T1000 (cell line): ENCODE data around the gene DVL2.

Experiments
- DNase-seq: peaks from one replicate; lab custom pipeline; 2025; ENCODE audit warnings: mixed read lengths; lab: John Stamatoyannopoulos, UW

DVL2 gene

DNA sequence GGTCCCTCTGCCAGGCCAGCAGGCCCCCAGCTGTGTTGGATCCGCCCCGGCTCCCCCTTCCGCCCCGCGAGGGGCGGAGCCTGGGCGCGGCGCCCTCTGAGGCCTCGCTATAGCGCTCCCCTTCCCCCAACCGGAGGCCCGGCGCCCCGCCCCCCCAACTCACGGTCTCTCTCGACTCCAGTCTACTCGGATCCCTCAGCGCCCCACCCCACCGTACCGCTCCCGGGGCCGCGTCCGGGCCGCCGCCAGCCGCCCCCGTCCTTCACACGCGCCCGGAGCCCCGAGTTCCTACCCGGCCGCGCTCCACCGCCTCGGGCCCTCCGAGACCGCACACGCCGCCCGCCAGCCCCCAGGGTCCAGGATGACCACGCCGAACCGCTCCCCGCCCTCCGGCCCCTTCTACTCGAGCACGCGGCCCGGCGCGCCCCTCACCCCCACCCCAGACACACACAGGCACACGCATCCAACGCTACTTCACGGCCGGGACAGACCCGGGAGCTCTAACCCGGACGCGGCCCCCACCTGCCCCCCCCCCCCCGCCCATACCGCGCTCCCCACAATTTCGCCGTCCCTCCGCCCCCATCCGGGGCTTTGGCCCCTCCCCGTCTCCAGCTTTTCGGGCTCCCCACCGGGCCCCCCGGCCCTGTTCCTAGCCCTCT, 3.6 kb upstream of the DVL2 start:
- DNase-seq: peak; percentile 66

GRCh38 chr17:7237266-7237760, 3.0 kb upstream of the DVL2 start:
- no peak for DNase-seq

GRCh38 chr17:7236808-7237207, 2.5 kb upstream of the DVL2 start:
- no peak for DNase-seq

DNA sequence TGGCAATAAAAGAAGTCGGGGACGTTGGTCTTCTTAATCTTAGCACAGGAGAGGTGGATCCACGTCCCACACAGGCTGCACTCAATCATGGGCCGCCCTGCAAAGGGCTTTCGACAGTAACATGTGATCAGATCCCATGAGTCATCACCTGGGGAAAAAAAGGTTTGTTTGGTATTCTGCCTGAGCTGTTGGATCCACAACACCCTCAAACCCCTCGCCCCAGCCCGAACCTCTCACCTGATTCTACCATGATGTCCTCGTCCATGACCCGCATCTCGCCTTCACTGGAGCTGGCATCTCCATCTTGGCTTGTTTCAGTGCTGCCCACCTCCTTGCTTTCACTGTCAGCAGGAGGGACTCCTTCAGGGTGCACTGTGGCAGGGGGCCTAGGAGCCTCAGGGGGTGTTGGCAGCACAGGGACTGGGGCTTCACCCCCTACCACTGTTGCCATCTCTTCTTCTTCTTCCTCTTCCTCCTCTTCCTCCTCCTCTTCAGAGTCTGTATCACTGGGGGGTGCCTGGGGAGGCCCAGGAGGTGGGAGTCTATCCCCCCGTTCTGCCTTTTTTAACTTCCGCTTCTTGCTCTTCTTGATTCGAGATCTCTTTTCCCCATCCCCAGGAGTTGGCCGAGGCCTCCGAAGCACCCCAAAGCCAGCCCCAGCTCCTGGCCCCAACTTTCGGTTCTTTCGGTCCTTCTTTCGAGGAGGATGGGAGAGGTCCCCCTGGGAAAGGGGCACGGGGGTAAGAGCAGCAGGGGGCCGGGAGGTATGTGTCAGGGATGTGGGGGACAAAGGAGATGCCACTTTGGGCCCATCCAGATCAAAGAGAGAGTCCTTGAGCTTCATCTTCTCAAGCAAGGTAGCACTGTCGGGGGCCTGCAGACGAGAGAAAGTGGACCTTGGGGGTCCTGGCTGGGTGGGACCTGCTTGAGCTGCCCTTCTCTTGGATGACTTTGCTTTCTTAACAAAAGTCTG, 1.7 kb upstream of the DVL2 start:
- no peak for DNase-seq

GRCh38 chr17:7233701-7234082, 625 bp downstream of the DVL2 start:
- no peak for DNase-seq

- no peak for DNase-seq
Measured at GRCh38 chr17:7232114-7232513, 2.2 kb downstream of the DVL2 start.

DNA sequence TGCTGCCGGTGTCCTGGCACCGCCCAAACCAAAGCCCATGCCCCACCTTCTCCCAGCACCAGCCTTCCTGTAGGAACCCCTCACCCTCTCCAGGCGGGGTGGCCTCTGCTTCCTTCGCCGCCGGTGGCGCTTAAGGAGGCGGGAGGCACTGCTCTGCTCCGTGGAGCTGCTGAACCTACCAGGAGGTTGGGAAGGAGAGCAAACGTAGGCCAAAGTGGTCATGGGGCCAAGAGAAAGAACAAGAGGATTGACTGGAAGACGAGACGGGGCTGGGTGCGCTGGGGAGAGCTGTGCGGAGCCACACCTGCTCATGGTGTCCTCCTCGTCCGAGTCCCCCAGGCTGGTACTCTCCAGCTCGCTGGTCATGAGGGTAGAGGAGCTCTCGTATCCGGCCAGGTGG, 4.8 kb downstream of the DVL2 start:
- DNase-seq: no peak

- no peak for DNase-seq
Measured at GRCh38 chr17:7228920-7229319, 5.4 kb downstream of the DVL2 start.

GRCh38 chr17:7226721-7227710, 7.3 kb downstream of the DVL2 start:
- no peak for DNase-seq

DNA sequence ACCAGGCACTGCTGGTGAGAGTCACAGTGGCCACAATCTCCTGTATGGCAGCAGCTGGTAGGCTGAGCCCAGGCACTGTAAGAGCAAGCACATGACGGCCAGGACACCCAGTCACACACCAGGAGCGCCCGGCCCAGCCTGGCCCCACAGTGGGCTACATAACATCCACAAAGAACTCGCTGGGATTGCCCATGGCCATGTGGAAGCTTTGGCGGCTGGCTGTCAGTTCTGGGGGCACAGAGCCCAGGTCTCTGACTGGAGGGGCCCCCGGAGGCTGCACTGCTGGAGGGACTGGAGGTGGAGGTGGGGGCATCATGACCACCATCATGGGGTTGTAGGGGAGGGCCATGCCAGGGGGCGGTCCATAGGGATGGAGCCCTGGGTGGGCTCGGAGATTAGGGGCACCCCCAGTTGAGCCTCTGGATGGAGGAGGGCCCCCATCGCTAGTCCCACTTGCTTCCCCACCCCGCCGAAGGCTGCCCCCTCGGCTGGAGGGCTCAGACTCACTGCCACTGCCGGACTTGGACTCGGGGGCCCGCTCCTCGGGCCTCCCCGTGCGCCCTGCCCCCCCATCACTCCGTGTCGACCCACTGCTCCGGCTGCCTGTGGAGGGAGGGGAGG, 8.5 kb downstream of the DVL2 start:
- DNase-seq: no peak

- no peak for DNase-seq
Measured at GRCh38 chr17:7224661-7225111, 9.6 kb downstream of the DVL2 start.

DNA sequence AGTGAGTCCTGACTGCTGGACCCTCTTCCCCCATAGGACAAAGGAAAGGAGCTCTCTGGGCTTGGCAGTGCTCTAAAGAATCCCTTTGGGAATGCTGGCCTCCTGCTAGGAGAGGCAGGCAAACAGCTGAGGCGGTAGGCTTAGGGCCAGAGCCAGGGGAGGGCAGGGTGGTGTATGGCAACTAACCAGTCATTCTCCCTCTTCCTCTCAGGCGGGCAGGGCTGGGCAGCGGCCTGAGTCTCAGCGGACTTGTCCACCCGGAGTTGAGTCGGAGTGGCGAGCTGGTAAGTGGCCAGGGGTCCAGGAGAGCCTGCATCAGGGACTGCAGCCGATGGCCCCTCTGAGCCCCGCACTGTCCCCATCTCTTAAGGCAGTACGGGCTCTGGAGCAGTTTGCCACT, 10.2 kb downstream of the DVL2 start:
- DNase-seq: no peak

GRCh38 chr17:7223375-7223774, 10.9 kb downstream of the DVL2 start:
- no peak for DNase-seq

DNA sequence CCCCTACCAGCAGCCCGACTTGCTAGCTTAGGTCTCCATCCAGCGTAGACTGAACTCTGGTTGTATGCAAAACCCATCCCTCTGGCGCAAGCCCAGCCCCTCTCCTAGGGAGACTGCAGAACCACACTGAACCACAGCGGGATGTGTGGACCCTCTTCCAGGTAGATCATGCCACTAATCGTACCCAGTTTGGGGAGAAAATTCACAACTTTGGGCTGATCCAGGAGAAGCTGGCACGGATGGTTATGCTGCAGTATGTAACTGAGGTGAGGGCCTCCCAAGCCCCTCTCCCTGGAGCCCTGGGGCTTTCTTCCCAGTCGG, 11.4 kb downstream of the DVL2 start:
- no peak for DNase-seq

GRCh38 chr17:7222093-7222971, 12.0 kb downstream of the DVL2 start:
- DNase-seq: no peak

DNA sequence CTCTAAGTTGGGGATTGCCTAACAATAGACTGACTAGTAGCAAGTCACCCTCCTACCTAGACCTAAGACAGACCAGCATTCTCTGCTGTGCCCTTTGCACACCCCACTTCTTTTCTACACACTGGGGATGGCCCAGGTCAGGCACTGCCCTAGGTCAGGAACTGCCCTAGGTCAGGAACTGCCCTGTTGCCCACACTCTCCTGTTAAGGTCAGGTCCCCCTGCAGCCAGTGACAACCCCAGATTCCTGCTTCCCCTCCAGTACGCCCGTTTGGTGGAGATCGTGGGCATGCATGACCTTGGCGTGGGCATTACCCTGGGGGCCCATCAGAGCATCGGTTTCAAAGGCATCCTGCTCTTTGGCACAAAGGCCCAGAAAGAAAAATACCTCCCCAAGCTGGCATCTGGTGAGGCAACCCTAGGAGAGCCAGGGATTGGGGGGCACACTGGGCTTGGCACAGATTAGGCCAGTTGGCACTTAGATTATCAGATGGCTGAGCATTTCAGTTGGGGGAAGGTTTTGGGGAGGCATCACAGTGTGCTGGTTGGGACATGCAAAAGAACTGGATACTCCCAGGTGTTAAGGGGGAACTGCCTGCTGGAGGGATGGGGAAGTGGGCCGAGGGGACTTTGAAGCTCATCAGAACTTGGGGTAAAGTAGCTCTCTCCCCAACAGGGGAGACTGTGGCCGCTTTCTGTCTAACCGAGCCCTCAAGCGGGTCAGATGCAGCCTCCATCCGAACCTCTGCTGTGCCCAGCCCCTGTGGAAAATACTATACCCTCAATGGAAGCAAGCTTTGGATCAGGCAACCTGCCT, 12.8 kb downstream of the DVL2 start:
- DNase-seq: no peak

GRCh38 chr17:7220593-7221277, 13.6 kb downstream of the DVL2 start:
- DNase-seq: peak; percentile 51

- DNase-seq: peak; percentile 82
Measured at GRCh38 chr17:7219812-7220592, 14.3 kb downstream of the DVL2 start, which contains the start of the genes ACADVL and DLG4. Gene ACADVL (plus strand): TSS chr17:7219938. CDS start chr17:7219985, 47 bp downstream. Gene DLG4 (minus strand): TSS chr17:7219836.
